GM18520 (cell line): ENCODE measurements around the gene DAGLB.
"Not testable (repeated sequence)": the region's sequence is repeated elsewhere in the genome, so short reads cannot be mapped to it uniquely, and the experiment has no call there.

ENCODE experiments used
- ATAC-seq: cut with Tn5 transposase; IDR thresholded peaks from one replicate; pipeline ENCODE4 v1.9.1; 2021; ENCODE audit not compliant: unreplicated experiment

The DAGLB gene

GRCh38 chr7:6461946-6462550 is 14.3 kb upstream of the DAGLB start:
- no peak for ATAC-seq

GRCh38 chr7:6460990-6461584 is 13.3 kb upstream of the DAGLB start:
- no peak for ATAC-seq

GRCh38 chr7:6460303-6460702 is 12.5 kb upstream of the DAGLB start:
- no peak for ATAC-seq

GRCh38 chr7:6458676-6459075 is 10.9 kb upstream of the DAGLB start:
- ATAC-seq, result not testable (repeated sequence)

GRCh38 chr7:6453734-6454133 is 6.0 kb upstream of the DAGLB start:
- ATAC-seq, result no peak

GRCh38 chr7:6451224-6451705 is 3.5 kb upstream of the DAGLB start:
- ATAC-seq, result no peak

- not testable (repeated sequence) for ATAC-seq
These were observed 2.8 kb upstream of the DAGLB start for GRCh38 chr7:6450591-6450990.

GRCh38 chr7:6449884-6450283 is 2.1 kb upstream of the DAGLB start:
- not testable (repeated sequence) for ATAC-seq

GRCh38 chr7:6448943-6449543 is 1.3 kb upstream of the DAGLB start:
- ATAC-seq, result no peak

- ATAC-seq, result no peak
These were observed 745 bp downstream of the DAGLB start for GRCh38 chr7:6446838-6447580.

- no peak for ATAC-seq
These were observed 3.1 kb downstream of the DAGLB start for GRCh38 chr7:6444516-6445269.

GRCh38 chr7:6443372-6443941 is 4.3 kb downstream of the DAGLB start:
- no peak for ATAC-seq

GRCh38 chr7:6442114-6442513 is 5.6 kb downstream of the DAGLB start:
- no peak for ATAC-seq

GRCh38 chr7:6440381-6440780 is 7.4 kb downstream of the DAGLB start:
- no peak for ATAC-seq

- no peak for ATAC-seq
These were observed 9.3 kb downstream of the DAGLB start for GRCh38 chr7:6438427-6438826.

GRCh38 chr7:6437251-6437650 is 10.5 kb downstream of the DAGLB start:
- no peak for ATAC-seq

GRCh38 chr7:6436385-6436685 is 11.4 kb downstream of the DAGLB start:
- no peak for ATAC-seq

- peak; percentile 78 for ATAC-seq
These were observed 12.0 kb downstream of the DAGLB start for GRCh38 chr7:6435486-6436384.

GRCh38 chr7:6433784-6434615 is 13.8 kb downstream of the DAGLB start:
- ATAC-seq, result no peak
